ENCODE data around the gene DCPS.
"Not testable (repeated sequence)": the region's sequence is repeated elsewhere in the genome, so short reads cannot be mapped to it uniquely, and the experiment has no call there.

DCPS gene

DNA sequence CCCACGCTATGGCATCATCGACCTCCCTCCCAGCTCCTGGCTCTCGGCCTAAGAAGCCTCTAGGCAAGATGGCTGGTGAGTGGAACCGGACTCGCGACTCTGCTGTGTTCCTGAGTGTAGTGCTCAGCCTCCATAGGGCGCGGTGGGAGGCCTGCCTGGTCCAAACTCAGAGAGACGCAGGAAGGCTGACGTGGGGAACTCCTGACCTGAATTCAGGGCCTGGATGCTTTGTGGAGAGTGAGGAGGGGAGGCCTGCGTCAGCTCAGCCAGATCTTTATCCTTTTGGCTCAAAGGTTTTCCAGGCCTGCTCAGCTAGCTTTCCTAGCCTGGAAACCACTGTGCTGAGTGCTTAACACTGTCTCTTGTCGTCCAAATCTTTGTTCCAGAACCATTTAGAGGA lies 13.0 kb upstream of the DCPS start:
- no peak for DNase-seq

DNA sequence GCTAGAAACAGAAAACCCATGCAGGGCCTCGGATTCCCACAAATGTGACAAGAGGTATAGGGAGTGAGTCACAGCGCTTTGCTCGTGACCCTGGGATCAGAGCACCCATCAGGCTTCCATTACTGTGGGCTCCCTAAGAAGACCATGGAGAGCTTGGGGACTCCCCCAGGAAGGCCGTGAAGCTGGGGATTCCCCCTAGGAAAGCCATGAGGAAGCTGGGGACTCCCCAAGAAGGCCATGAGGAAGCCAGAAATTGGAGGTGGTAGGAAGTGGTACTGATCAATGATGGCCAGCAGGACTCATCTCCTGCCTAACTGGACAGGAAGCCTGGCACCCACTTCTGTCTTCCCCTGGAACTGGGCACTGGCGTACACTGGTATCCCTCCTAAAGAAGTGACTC lies 10.1 kb upstream of the DCPS start:
- no peak for DNase-seq

DNA sequence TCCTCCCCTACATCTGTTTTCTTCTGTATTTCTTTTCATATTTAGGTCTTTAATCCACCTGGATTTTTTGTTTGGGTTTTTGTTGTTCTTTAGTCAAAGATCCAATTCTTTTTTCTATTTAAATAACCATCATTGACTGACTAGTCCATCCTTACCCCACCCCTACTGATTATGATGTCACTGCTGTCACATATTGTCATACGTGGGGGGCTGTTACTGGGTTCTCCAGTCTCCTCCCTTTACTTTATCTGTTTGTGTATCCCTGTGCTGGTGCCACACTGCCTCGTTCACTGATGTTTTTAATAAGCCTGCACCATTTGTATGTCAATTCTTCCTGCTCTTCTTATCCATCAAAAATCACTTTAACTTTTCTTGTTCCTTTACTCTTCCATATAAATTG lies 6.9 kb upstream of the DCPS start:
- DNase-seq: no peak

DNA sequence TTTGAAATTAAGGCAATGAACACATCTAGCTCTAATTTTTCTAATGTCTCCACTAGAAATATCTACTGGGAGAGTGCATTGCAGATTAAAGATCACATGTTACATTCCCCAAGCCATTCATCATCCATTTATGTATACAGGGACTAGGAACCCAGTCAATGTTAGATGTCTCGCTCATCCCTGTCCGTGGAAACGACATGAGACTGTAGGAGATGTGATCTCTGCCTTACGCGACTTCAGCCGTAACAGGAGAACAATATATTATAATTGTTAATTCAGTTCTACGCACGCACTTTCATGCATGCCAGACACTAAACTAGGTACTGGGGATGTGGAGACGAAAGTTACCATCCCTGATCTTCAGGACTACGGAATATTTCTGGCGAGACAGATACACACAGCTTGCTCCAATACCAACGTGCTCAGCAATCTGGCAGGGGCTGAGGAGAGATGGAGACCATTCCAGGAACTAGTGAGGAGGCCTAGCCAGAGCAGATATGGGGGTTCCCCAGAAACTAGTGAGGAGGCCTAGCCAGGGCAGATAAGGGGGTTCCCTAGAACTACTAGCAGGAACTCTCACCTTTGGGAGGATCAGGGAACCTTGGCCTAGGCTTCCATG lies 706 bp downstream of the DCPS start:
- DNase-seq: no peak

DNA sequence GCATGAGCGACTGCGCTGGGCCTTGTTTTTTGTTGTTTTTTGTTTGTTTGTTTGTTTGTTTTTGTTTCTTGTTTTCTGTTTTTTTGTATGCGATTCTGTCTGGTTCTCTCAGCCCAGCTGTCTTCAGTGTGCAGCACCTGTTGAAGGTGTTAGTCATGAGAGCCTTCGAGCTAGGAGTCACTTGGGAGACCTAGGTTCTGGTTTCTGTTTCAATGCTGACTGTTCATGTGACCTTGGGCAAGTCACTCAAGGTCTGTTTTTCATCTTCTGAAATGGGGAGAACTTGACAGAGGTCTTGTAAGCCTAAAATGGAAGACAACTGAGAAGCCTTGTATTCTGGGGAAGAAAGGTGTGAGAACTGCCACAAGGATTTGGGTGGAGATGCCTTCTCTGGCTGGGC lies 1.8 kb downstream of the DCPS start:
- no peak for DNase-seq

DNA sequence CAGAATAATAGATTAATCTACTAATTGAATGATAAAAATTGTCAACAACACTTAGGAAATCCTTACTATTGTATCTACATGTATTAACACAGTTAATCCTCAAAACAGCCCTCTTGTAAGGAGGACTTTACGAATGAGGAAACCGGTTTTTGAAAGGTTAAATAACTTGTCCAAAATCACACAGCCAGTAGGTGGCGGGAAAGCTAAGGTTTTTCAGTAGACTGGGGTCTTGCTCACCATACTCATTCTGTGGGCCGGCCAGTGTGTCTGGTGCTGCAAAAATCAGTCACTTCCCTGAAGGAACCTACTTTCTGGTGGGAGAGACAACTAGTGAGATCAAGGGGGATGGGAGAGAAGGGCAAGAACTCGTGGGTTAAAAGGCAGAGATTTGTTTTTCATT lies 3.8 kb downstream of the DCPS start:
- no peak for DNase-seq

DNA sequence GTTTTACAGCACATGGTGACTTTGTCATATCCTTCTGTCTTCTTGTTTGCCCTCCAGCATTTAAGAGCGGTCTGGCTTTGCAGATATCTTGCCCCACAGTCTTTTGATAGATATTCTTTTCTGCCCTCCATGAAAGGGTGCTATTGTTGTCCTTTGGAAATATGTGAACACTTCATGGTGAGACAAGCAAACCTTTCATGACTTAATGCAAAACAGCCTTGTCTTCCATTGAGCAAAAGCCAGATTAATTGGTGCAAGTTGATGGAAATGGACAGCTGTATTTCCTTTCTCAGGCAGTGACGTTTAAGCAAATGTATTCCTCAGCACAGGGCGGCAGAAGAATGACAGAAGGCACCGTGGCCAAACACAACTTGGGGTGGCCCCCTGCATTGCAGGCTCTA lies 4.4 kb downstream of the DCPS start:
- DNase-seq: no peak

DNA sequence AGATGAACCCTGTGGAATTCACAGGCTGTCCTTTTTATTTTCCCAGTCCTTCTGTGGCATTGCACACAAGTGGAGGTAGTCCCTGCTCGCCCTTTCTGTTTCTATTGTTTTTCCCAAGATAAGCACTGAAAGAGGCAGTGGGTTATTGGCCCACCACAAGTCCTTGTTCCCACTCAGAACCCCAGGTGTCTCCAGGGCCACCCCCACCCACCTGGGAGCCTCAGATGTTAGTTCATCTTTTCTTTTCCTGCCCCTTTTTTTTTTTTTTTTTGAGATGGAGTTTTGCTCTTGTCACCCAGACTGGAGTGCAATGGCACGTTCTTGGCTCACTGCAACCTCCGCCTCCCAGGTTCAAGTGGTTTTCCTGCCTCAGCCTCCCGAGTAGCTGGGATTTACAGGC lies 4.9 kb downstream of the DCPS start:
- DNase-seq: not testable (repeated sequence)

DNA sequence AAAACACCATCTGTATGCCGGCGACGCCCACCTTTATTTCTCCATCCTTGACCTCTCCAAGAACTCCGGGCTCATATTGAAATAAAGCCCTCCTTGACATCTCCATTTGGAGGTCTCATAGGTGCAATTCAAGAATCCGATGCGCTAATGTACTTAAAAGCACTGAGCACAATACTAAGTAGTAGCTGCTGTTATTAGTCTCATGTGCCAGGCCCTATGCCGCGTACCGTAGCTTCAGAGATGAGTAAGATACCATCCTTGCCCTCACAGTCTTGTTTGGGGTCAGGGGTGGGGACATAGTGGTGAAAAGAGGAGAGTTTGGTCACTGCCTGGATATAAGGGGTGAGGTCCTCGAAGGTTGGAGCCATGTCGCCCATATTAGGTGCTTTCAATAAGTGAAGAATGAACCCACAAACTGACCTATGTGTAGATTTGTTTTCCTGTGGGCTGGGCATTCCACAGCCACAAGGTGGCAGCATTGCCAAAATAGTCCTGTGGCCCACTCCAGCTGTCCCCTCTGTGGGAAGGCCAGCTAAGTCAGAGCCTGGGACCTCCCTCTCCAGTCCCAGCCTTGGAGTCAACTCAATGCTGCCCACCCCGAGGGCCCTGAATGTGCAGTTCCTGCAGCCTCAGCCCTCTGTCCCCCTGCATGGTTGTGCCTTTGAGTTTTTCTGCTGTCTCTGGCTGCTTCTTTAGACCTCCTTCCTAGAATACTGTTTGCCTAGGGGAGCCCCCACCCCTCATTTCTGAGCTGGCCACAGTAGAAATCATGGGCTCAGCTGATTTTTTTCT lies 6.5 kb downstream of the DCPS start:
- peak; percentile 70 for DNase-seq

DNA sequence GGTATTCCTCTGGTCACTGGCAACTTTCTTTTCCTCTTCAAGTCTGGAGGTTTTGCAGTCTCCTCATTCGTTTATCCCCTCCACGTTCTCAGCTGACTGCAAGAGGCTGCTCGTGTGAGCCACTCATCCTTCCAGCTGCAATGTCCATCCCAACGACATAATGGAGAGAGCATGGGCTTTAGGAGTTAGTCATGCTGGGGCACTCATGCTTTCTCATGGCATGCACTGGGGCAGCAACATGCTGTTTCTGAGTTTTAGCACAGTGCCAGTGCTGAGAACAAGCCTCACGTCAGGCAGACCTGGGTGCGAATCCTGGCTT lies 7.1 kb downstream of the DCPS start:
- DNase-seq: no peak

DNA sequence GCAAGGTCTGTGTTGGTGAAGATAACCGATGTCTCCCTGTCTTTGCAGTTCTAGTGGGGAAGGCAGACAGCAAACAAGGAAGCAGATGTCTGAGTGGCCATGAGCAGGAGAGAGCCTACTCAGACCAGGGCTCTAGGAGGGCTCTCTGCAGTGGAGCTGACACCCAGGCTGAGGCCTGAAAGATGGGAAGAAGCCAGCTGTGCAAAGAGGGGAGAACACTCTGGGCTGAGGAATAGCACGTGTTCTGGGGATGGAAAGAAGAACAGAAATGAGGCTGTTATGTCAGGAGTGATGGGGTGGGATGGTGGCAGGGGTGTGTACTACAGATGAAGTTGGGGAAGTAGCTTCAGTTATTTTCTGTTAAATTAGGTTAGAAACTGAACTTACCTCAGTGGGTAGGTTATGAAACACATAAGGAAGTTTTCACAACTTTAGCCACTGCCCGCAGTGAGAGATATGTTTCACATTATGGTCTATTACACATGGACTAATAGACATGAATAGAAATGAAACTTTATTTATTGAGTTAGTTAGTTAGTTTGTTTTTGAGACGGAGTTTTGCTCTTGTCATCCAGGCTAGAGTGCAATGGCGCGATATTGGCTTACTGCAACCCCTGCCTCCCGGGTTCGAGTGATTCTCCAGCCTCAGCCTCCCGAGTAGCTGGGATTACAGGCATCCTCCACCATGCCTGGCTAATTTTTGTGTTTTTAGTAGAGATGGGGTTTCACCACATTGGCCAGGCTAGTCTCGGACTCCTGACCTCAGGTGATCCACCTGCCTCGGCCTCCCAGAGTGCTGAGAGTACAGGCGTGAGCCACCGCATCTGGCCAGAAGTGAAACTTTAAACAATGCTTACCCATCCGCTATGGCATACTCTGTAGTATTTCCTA lies 7.8 kb downstream of the DCPS start:
- DNase-seq: no peak

DNA sequence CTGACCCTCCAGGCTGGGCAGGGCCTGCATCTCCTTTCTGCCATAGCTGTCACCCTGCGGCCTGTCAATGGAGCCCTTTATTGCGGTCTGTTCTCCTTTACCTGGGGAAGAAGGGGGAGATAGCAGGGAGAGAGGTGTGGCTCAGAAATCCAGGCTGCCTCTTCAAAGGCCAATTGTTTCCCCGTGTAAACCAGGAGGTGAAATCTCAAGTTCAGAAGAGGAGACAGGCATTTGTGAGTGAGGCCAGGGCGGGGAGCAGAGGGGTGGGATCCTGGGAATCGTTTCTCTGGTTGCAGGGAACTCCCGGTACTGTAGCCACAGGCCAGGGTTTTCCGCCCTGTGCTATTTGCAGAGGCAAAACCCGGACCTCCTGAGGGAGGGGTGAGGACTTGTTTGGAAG lies 9.1 kb downstream of the DCPS start:
- DNase-seq: no peak

DNA sequence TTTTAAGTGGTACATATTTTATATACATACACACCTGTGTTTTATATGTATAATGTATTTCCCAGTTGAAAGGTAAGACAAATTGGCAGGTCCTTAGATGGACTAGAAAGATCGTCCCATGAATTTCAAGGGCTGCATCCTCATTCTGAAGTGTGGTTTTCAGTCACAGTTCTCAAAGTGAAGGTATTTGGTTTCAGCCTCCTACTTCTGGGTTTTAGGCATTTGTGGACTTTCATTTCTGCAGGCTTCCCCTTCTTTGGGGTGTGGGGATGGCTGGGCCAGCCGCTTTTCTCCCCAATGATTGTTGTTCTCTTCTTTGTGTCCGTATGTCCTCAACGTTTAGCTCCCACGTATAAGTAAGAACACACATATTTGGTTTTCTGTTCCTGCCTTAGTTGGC lies 10.0 kb downstream of the DCPS start:
- no peak for DNase-seq

DNA sequence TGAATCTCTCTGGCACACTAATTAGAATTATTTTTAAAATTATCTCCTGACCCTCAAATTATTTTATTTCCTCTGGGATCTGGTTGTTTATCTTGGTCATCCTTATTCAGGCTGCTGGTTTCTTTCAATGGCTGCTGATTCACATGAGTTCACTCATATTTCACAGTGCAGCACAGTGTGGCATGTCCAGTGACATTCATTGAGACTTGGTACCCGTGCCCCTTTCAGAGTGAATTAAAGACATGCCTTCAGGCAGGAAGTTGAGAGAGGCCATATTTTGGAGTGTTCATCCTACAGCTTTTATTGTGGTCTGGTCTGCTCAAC lies 13.5 kb downstream of the DCPS start:
- DNase-seq: no peak

DNA sequence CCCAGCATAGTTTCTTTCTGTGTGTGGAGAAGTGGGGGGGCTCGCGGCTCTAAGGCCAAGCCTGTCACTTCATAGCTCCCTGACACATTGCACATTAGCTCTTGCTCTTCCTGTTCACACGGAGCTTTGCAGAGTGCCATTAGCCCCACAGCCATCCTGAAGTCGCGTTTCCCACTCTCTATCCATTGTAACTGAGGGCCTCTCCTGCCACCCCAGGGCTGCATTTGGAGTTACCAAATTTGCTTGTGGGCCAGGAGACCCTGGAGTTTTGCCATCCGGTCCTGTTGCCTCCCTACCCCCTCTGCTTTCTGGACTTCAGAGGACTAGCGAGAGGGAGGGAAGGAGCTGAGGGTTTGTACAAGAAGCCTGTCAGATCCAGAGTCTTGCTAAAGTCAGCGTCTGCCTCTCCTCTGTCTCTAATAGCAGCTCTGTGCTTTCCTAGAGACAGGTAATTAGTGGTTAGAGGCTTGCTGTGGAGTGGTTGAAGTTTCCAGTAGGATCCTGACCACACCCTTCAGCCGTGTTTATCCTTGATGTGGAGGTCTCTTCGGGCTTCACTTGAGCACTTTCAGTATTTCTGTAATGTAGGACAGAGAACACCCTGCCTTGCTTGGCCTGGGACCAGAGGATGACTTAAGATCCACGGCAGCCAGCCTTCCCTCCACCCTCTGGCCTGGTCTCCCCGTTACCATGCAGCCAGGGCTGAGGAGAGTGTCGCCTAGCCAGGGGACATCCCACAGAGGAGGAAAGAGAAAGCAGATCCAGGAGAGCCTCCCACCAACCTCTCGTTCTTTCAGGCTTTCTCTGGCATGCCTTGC lies 14.1 kb downstream of the DCPS start:
- DNase-seq: peak; percentile 42

DNA sequence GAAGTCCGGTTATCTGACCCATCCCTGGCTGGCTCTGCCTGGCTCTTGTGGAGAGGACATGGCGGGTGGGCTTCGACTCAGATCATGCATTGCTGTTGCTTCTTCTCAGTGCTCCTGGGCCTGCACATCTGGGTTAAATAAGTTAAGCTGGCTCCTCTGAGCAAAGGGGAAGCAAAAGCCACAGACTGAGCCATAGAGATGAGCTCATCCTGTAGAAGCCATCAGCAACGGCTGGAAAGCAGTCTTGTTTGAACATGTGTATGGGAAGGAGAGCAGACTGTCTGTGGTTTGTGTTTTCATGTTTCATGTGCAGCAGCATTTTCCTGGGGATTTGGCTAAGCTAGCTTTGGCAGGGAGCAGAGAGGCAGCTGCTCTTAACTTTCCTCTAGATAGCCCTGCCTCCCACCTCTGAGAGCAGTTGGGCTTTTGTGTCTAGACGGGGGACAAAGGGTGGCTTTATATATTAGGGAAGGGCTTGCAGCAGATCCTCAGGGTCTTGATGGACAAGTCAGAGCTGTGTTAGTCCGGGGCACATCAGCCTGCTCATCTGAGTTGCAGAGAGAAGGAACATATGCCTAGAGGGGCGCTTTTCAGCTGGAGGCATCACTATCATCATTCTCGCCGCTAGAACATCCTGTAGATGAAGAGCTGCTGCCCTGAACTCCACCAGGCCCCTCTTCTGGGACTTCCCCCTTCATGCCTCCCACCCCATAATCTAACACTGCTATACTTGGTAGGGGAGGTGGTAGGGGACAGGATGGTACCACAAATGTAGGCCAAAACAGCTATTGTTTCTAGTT lies 14.9 kb downstream of the DCPS start:
- DNase-seq: no peak

DNA sequence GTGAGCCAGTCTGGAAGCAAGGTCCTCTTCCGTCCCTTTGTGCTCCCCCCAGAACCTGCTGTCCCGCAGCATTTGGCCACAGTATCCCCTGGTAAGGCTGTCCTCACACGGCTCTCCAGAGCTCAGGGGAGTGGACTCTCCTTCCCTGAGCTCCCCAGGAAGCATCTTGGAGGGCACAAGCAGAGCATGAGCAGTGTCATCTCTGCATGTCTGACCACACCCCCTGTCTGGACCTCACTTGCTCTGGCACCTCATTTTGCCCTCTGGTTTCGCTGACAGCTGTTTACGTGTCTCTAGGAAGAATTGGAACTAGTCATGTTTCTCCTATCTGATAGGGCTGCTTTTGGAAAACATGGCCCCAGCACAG lies 15.5 kb downstream of the DCPS start:
- no peak for DNase-seq

DNA sequence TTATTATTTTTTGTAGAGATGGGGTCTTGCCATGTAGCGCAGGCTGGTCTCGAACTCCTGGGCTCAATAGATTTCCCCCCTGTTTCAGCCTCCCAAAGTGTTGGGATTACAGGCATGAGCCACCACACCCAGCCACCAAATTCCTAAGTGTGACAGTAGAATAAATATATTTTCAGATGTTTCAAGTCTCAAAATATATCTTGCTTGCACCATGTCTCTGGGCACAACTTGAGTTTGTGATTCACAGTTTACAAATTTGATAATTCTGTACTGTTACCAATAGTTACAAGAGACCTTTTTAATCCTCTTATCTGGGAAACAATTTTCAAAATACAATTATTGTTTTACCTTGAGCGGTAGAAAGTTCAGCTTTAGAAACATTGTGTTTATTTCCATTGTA lies 19.1 kb downstream of the DCPS start:
- DNase-seq: no peak

DNA sequence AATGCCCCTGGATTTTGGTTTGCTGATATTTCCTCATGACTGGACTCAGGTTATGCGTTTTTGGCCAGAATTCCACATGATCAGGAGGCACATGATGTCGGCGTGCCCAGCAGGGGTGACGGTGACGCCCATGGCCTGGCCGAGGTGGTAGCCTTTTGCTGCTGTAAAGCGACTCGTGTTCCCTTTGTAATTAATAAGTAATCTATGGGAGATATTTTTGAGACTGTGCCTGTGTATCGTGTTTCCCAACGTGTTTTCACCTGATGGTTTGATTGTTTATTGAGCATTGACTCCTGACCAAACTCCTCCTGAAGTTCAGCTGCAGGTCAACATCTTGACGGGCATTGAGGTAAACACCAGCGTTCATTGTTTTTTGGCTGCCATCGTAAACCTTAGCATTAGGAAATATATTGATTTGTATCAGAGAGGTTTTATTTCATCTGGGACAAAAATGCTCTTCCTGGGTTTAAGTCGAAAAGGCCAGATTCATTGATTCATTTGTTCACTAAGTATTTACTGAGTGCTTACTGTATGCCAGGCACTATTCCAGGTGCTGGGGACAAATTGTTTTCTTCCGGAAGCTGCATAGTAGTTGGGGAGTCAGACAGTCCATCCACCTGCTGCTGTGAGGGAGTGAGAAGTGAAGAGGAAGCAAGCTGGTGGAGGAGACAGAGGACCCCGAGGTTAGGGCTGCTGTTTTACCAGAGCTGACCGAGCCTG lies 23.6 kb downstream of the DCPS start:
- DNase-seq: no peak

DNA sequence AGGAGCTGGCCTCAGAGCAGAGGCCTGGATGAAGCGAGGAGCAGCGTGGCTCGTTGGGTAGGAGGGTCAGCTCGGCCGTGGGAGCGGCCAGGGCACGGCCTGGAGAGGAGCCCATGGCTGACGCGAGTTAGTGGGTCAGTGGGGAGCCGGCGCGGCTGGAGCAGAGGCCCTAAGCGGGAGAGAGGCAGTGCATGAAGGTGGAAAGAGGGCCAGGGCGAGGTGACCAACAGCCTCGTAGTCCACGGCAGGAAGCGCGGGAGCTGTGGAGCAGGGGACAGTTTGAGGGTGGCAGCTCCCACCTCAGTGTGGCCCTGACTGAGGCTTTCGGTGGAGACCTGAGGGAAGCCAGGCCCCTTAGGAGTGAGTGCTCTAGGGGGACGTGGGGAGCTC lies 24.1 kb downstream of the DCPS start:
- DNase-seq: no peak

DNA sequence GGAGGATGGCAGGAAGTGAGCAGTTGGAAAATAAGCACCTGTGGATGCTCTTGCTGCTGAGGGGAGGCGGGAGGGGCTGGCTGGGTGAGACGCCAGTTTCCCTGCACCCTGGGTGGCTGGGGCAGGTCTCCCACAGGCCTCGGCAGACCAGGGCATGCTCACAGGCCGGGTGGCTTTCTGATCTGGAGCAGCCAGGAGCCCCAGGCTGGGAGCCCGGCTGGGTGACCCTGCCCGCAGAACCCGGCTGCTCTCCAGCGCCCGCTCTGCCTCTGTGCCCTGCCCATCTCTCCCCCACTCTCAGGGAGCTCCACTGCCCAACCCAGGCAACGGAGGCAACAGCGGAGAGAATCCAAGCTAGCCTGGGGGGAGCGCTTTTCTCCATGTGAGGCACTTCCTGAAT lies 24.6 kb downstream of the DCPS start:
- no peak for DNase-seq

Data from stimulated activated CD4-positive, alpha-beta T cell treated with anti-CD3 and anti-CD28 coated beads, Interleukin-15, amount 100 ng/mL, for 24 hours (primary cell).